Liver (tissue), 3 donors: ENCODE results near the gene HADHA.

Experiments used
- REST ChIP-seq: IDR thresholded peaks from 2 replicates; pipeline ENCODE4 v1.6.1; 2016; ENCODE audit warnings: antibody characterized with exemption, mild to moderate bottlenecking
- TAF1 ChIP-seq: conservative IDR thresholded peaks from 2 replicates; pipeline ENCODE4 v1.6.1; 2016; ENCODE audit warnings: antibody characterized with exemption, mild to moderate bottlenecking
- TF ChIP-seq, protein P1 (sequence below): fragments of 150-350 bp; IDR thresholded peaks from 2 replicates; pipeline ENCODE4 v1.5.1; 2017; ENCODE audit warnings: improper control_type of control experiment, low read depth, low read length; ENCODE audit not compliant: missing input control
- donor health status: healthy.
- donor health status: healthy.

GRCh38 chr2:26148501-26148900 is 95.9 kb downstream of the HADHA start:
- TF ChIP-seq REST: no peak
- TF ChIP-seq TAF1: no peak
- TF ChIP-seq, protein P1, sequence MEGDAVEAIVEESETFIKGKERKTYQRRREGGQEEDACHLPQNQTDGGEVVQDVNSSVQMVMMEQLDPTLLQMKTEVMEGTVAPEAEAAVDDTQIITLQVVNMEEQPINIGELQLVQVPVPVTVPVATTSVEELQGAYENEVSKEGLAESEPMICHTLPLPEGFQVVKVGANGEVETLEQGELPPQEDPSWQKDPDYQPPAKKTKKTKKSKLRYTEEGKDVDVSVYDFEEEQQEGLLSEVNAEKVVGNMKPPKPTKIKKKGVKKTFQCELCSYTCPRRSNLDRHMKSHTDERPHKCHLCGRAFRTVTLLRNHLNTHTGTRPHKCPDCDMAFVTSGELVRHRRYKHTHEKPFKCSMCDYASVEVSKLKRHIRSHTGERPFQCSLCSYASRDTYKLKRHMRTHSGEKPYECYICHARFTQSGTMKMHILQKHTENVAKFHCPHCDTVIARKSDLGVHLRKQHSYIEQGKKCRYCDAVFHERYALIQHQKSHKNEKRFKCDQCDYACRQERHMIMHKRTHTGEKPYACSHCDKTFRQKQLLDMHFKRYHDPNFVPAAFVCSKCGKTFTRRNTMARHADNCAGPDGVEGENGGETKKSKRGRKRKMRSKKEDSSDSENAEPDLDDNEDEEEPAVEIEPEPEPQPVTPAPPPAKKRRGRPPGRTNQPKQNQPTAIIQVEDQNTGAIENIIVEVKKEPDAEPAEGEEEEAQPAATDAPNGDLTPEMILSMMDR: no peak
